GM19099 (cell line): ENCODE measurements around the gene SNX30.

Source experiments
- POLR2A ChIP-seq: IDR thresholded peaks from 3 replicates; pipeline ENCODE4 v1.6.1; 2011; ENCODE audit warnings: low read depth; ENCODE audit not compliant: insufficient read length; ENCODE audit errors: extremely low read depth

Gene SNX30

DNA sequence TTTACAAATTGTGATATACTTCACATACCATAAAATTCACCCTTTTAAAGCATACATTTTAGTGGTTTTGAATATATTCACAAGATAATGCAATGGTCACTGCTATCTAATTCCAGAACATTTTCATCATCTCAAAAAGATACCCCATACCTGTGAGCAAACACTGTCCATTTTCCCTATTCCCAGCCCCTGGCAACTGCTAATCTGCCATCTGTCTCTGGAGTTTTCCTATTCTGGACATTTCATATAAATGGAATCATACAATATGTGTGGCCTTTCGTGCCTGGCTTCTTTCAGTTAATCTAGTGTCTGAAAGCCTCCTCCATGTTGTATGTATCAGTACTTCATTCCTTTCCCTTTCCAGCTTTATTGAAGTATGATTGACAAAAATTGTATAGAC, 14.7 kb downstream of the SNX30 start:
- no peak for TF ChIP-seq POLR2A

DNA sequence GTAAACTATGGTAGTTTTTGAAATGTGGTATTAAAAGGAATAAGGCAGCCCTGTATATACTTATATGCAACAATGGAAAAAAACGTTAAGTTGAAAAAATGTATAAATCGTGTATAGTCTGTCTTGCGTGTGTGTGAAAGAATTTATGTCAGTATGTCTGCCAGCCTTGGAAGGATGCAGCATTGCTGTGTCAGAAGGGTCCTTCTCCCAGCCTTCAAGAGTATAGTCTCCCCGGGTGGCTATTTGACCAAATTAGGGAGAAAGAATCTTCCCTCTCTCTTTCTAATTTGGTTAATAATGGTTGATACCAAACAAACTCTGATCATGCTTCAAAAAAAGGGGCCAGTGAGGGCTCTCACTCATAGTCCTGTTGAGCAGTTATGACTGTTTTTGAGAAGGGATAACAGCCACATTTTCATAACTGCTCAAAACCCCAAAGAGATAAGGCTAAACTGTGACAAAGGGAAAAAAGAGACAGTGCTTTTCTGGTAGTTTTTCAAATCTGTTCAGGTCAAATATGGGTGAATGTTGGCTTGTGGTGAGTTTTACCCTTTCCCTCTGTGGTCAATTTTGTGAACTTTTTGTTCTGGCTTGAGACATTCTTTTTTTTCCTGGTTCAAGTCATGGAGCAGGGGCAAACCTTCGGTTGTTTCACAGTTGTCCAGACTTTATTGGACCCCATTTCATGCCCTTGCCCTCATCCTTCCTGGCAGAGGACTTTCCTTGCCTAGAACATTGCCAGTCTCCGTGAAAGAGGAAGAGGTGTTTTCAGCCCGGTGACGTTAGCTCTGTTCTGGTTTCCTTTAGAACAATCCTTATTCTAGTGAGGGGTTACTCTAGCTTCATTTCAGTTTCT, 21.0 kb downstream of the SNX30 start:
- TF ChIP-seq POLR2A, result no peak

DNA sequence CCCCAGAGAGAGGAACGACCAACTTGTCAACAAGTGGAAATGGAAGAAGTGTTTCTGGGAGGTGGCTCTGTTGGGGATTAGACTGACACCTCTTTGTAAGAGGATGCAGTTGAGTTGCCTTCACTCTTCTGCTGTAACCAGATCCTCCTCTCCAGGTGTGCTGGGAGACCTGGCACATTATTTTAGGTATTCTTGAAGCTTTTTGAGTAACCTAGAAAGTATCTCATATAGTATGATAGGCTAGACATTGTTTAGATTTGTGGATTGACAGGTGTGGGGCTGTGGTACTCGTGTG, 21.6 kb downstream of the SNX30 start:
- TF ChIP-seq POLR2A, result no peak

DNA sequence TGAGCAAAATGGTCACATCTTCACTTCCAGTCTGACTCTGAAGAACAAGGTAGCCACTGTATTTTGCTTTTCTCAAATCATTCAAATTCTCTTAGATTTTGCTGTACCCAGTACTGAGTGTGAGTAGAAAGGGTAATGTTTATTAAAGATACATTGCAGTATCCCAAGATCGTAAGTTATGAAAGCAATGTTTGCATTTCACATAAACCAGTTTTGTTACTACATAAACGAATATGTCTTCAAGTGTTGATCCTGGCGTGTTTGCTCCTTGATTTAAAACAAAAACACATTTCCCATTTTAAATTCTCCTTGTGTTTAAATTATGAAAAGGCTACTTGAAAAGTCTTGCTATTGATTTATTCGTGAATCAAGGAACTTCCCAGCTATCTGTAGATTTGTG, 22.0 kb downstream of the SNX30 start:
- no peak for TF ChIP-seq POLR2A

DNA sequence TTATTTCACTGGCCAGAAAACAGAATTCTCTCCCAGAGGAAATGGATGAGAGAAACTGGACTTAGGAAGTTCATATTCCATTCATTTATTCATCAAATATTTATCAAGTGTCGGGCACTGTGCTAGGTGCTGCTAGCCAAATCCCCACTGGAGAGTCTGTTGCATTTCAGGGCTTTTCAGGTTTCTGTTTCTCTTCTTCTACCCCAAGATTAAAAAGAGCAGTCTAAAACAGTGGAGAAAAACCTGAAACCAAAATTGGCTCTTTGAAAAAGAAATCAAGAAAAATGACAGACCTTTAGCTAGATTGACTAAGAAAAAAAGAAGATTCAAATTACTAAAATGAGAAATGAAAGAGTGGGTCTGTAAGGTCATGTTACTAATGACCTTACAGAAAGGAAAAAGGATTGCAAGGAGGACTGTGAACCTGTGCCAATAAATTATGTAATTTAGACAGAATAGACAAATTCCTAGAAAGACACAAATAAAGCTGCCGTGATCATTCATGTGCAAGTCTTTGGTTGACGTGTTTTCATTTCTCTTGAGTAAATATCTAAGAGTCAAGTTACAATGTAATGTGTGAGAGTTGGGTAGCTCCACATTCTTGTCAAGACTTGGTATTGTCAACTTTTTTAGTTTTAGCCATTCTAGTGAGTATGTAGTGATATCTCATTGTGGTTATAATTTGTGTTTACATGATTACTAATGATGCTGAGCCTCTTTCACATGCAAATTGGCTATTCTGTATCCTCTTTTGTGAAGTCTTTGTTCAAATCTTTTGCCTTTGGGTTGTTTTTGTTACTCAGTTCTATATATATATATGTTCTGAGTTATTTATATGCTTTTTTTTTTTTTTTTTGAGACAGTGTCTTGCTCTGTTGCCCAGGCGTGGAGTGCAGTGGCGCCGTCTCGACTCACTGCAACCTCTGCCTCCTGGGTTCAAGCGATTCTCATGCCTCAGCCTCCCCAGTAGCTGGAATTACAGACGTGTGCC, 23.7 kb downstream of the SNX30 start:
- TF ChIP-seq POLR2A, result no peak

DNA sequence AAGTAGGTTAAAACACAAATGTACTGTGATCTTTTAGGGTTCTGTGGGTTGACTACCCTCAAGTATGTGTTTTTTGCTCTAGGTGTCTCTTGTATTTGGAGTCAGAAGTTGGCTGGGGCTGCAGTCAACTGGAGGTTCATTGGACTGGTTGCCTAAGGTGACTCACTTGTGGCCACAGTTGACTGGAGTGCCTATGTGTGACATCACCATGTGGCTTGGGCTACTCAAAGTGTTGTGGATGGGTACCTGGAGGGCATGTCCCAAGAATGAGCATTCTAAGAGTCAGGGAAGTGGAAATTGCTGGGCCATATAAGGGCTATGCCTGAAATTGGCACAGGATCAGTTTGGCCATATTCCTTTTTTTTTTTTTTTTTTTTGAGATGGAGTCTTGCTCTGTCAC, 27.4 kb downstream of the SNX30 start:
- no peak for TF ChIP-seq POLR2A

DNA sequence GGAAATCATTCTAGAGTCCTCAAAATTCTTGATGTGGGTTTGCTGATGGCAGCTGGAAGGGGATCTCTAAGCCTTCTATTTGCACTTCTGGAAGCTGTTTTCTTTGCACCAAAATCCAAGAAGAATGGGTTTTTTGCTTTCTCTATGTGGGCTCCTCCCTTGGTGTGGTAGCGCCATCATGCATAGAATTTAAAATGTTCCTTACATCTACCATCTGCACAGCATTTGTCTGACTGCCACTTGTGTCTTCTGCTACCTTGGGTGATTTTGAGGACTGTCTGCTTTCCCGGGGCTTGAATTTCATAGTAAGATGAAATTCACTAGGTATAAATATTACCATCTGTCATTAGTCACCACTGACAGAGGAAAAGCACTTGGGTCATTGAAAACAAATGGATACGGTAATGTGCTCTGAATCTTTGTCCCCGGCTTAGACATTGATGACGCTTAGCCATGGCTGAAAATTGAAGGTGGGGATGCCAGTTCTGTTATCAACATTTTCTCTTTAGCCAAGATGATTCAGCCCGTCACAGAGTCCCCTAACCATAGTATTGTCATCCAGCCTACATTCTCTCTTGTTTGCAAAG, 30.0 kb downstream of the SNX30 start:
- no peak for TF ChIP-seq POLR2A

DNA sequence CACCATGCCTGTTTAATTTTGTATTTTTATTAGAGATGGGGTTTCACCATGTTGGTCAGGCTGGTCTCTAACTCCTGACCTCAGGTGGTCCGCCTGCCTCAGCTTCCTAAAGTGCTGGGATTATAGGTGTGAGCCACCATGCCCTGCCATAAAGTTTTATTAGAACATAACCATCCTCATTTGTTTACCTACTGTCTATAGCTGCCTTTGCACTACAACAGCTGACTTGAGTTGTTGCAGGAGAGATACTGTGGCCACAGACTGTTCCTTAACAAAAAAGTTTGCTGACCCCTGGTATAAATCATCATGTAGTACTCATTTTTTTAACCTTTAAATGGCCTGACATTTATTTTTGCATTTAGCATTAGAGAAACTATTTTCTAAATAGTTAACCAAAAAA, 31.7 kb downstream of the SNX30 start:
- TF ChIP-seq POLR2A, result no peak

DNA sequence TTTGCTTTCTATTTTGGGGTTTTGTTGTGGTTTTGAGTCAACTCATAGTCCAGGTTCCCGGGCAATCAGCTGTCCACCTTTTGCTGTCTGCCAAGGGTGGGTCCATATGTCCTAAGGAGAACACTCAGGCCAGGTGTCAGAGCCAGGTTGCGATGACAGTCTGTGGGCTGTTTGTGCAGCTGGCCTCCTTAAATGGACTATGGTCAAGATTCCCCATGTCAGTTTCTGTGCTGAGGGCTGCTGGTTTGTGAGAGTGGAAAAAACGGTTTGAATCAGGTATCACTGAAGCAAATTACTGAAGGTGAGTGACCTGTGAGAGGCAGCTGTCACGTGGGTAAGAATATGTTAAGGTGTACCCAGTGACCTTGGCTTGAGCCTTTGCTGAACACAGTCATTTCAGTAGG, 33.0 kb downstream of the SNX30 start:
- no peak for TF ChIP-seq POLR2A

DNA sequence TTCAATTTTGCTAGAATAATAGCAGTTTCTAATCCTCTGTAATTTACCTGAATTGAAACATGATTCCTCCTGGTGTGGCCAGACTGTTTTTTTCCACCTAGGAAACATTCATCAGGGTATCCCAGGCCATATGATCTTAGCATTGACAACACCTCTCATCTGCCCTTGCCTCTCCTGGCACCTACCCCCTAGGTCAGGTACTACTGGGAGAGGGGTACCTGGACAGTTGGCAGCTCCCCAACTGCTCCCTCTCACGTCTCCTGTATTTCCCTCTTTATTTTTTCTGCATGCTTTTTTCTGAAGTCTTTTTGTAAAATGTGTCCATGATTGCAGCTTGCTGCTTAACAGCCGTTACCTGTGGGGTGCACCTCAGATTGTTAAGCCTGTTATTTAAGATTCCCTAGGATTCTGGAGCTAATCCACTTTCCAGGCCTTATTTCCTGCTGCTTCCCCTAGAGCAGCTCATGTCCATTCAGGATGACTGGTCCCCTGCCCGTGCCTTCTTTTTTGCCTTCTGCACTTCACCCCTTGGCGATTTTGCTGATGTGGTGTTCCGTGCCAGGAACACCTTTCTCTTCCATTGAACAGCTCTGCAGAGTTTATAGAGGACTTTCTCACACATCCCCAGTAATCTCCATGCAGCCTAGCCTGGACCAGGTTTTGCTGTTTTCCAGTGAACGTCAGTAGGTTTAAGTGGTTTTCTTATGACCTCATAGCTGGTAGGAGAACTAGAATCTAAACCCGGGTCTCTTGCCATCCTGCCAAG, 33.6 kb downstream of the SNX30 start:
- no peak for TF ChIP-seq POLR2A

DNA sequence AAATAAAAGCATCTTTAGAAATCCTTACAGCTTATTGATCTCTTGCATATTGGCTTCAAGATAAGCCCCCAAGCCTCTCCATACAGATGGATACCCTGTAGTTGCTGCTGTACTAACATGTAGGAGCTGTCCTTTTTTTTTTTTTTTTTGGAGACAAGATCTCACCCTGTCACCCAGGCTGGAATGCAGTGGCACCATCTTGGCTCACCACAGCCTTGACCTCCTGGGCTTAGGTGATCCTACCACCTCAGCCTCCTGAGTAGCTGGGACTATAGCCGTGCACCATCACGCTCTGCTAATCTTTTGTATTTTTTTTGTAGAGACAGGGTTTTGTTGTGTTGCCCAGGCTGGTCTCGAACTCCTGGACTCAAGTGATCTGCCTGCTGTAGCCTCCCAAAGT, 35.4 kb downstream of the SNX30 start:
- no peak for TF ChIP-seq POLR2A

DNA sequence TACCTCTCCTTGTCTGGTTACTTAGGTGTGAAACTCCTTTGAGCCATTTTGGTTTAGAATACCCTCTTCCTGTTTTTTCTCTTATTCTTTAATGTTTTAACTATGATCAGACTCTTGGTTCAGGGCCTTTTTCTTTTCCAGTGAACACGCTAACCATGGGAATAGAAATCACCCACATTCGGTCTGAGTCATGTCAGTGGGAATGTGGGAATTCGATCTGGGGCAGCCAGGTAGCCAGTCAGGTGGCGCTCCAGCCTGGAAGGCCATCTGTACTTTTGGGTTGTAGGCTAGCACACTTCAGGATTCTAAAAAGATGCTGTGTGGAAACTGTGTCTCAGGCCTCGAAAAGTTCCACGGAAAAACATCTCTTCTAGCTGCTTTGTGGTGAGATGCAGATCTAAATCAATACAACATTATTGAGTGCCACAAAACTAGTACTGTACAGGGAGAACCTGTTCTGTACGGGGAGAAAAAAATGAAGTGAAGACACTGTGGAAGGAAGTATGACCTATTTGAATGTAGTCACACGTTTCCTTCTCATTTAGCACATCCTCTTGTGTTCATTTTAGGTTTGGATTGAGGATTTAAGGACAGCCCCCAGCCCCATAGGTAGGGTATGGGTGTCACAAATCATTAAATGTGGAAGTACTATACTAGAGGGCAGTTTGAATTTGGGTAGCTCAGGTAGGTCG, 36.4 kb downstream of the SNX30 start:
- no peak for TF ChIP-seq POLR2A

DNA sequence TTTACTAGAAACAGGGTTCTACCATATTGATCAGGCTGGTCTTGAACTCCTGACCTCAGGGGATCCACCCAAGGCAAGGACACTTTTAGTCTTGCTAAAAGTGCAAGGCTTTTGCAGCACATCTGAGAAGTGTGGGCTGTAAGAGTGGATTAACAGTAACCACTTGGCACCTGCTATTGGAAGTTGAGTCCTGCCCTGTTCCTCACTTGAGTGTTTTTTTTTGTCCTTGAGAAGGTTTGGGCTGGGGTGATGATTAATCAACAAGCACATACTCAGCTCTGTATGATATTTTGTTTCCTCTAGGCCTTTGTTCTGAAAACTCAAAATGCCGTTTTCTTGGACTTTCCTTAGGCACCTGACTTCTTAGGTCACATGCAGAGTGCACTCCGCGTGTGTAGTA, 37.4 kb downstream of the SNX30 start:
- TF ChIP-seq POLR2A, result no peak

DNA sequence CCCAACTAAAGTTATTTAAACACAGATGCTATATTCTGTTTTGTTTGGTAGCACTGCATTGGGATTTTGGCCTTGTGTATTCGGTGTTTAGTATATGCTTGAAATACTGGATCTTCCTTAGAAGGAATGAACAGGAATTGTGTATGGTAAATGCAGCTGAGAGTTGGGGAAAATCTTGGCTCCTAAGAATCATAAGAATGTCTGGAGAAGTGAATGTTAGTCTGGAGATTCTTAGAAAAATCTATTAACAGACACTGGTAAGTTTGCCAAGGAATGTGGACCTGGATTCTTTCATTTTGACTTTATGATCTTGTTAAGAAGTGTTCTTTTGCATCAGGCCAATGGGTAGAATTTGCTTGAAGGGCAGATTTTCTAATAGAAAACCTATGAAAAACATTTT, 38.9 kb downstream of the SNX30 start:
- no peak for TF ChIP-seq POLR2A
